C4-2B (cell line): ENCODE results near the gene SLC24A3.

Experiments
- H3K27ac ChIP-seq: fragments of 450-650 bp; 2 replicates; pipeline ENCODE4 v1.5.1; 2017
- ZFX ChIP-seq: fragments of 450-650 bp; IDR thresholded peaks from 2 replicates; pipeline ENCODE4 v1.6.1; 2017
- TF ChIP-seq, protein P1 (sequence below): fragments of 450-650 bp; conservative IDR thresholded peaks from 2 replicates; pipeline ENCODE4 v1.5.1; 2017; ENCODE audit warnings: mild to moderate bottlenecking

SLC24A3 gene

DNA sequence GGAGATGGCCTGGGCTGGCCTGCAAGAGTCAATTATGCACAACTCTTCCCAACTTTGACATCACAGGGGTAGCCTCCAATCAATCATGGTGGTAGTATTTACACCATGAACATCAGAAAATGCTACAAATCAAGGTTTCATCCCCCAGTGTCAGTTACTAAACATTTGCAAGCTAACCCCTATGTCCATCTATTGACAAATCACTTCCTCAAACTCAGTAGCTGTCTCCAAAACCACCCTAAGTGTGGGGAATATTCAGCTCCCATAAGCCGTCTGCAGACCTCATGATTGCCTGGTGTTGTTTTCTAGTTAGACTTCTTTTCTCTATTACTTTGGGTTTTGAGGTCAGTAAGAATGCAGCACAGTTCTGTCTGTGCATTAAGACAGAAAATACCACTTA is 344.8 kb downstream of the SLC24A3 start:
- no peak for TF ChIP-seq ZFX
- TF ChIP-seq, protein P1, sequence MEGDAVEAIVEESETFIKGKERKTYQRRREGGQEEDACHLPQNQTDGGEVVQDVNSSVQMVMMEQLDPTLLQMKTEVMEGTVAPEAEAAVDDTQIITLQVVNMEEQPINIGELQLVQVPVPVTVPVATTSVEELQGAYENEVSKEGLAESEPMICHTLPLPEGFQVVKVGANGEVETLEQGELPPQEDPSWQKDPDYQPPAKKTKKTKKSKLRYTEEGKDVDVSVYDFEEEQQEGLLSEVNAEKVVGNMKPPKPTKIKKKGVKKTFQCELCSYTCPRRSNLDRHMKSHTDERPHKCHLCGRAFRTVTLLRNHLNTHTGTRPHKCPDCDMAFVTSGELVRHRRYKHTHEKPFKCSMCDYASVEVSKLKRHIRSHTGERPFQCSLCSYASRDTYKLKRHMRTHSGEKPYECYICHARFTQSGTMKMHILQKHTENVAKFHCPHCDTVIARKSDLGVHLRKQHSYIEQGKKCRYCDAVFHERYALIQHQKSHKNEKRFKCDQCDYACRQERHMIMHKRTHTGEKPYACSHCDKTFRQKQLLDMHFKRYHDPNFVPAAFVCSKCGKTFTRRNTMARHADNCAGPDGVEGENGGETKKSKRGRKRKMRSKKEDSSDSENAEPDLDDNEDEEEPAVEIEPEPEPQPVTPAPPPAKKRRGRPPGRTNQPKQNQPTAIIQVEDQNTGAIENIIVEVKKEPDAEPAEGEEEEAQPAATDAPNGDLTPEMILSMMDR, result no peak

DNA sequence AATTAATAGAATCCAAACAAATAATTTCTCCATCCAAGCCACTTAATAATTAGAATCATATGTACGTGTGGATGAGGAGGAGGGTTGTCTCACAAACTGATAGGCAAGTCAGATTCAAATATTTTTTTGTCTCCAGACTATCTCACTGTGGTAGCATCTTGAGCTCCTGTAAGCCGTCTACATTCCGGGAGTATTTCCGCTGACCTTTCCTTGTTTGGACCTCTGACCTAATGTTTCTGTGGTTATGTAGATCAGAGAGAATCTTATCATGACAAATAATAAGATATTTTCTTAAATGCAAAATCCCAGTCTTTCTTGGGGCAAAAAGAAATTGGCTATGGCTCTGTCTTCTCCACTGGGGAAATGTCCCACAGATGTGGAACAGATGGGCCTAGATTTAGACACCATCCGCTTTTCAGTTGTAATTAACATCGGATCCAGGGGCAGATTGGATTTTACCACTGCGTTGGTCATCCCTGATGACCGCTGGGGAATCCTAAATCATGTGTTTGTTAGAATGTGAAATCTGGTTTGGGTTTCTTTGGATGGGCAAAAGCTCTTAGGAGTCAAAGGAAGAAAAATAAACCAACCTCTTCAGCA is 348.5 kb downstream of the SLC24A3 start:
- no peak overlapping the region for H3K27ac ChIP-seq
- TF ChIP-seq, protein P1, result no peak
- no peak for TF ChIP-seq ZFX

More for the DNA sequence above, 344.8 kb downstream of the SLC24A3 start:
- H3K27ac ChIP-seq, result no peak overlapping the region

DNA sequence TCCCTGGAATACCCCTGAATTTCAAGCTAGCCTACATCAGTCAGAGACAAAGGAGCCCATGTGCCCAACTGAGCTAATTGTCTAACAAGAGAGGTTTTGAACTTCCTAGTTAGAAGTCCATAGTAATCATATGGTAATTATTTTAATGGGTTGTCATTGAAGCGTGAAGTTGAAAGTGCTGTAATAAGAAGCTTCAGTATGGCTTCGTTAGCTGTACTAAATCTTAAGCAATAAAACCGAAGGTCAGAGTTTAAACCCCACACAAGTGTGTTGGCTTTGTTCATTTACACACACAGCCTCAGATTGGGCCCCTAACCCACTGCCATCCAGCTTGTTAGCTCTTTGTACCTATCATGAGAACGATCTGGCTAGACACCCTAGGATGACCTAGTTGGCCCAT is 350.0 kb downstream of the SLC24A3 start:
- TF ChIP-seq, protein P1, result no peak
- no peak for TF ChIP-seq ZFX
- no peak overlapping the region for H3K27ac ChIP-seq

DNA sequence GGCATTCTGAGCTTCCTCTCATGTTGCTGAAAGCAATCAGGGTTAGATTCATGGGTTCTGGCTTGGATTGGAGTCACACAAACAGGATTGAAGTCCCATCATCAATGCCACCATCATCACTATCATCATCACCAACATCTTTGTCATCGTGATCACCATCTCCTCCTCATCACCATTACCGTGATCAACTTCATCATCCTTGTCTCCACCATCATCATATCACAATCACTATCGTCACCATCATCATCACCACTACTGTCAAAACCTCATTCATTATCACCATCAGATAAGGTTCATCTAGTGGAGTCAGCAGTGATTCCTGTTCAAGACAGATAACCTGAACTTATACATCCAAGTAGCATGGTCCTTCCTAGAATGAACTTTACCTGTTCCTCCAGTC is 351.8 kb downstream of the SLC24A3 start:
- H3K27ac ChIP-seq, result no peak overlapping the region
- TF ChIP-seq ZFX, result no peak
- TF ChIP-seq, protein P1, result no peak

DNA sequence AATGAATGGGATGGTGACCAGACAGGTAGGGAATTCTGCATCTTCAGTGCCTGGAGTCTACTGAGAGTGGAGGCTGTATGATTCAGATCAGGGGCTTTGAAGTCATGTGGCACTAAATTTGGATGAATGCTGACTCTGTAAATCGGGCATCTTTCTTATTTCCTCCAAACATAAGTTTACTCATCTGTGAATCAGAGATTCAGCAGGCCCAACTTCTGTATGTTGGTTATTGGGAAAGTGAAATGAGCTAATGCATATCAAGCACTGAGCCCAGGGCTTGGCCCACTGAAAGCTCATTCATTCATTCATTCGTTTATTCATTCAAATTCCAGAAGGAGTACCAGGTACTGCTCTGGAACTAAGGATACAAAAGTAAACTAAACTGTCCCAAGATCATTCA is 353.3 kb downstream of the SLC24A3 start:
- no peak for TF ChIP-seq ZFX
- TF ChIP-seq, protein P1, result no peak
- H3K27ac ChIP-seq, result no peak overlapping the region; the same call in 1 of the 2 replicates

DNA sequence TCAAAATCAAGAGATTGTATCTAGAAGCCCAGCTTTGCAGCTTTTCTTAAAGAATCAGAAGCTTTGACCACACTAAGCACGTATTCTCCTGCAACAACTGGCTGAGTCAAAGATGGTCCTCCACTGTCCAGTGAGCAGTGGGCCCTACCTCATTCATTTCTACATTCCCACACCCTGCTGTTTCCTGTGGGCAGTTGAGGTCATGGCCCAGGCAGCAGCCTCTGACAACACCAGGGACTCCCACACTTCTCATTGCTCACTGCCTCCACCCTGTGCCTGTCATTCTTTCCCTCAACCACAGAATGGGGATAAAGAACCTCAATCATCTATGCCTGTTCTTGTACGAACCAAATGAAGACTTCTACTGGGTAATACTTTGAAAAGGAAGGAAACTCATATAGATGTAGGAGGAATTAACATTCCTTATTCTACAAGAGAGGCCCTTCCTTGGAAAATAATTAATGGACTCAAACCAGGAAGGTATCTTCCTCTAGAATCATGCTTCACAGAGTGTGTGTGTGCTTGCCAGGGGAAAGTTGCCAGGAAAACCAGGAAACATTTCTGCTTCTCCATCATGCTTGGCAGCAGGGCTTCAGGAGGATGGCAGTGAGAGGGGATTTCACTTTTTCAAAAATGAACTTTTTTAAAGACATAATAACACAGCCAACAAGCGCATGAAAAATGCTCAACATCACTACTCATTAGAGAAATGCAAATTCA is 353.9 kb downstream of the SLC24A3 start:
- TF ChIP-seq, protein P1, result no peak
- TF ChIP-seq ZFX, result no peak

DNA sequence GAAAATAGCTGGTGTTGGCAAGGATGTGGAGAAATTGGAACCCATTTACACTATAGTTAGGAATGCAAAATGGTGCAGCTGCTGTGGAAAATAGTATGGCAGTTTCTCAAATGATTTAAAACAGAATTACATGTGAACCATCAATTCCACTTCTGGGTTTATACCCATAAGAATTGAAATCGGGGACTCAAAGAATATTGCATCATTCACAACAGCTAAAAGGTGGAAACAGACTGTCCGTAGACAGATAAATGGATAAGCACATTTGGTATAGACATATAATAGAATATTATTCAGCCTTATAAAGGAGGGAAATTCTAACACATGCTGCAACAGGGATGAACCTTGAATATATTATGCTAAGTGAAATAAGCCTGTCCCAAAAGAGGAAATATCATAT is 355.7 kb downstream of the SLC24A3 start:
- H3K27ac ChIP-seq, result no peak overlapping the region
- TF ChIP-seq, protein P1, result no peak
- no peak for TF ChIP-seq ZFX

More for the DNA sequence above, 353.9 kb downstream of the SLC24A3 start:
- H3K27ac ChIP-seq, result peak overlapping the region; percentile 33; the same call in 1 of the 2 replicates
